HepG2 (cell line): ENCODE data around the gene ADI1. TPM values are rescaled to one million over a fixed set of nuclear protein-coding genes. Genes with fewer than 3 reads are reported as not detected.

Experiments
- ETV5 ChIP-seq: IDR thresholded peaks from 2 replicates; pipeline ENCODE4 v1.6.1; 2018; ENCODE audit warnings: missing biosample characterization, missing genetic modification reagents, inconsistent platforms, borderline replicate concordance
- FOXA1 ChIP-seq, 2 experiments: fragments of 450-650 bp in 1 of 2; sonication (generic) in 1 of 2; formaldehyde crosslinking in 1 of 2; IDR thresholded peaks; 2 replicates each; pipeline versions ENCODE4 v1.4.0 to v1.6.1; 2016 to 2020; ENCODE audit warnings: missing genetic modification reagents in 1 of 2
- FOXP1 ChIP-seq, 2 experiments: fragments of 450-650 bp in 1 of 2; IDR thresholded peaks; 2 replicates each; pipeline ENCODE4 v1.6.1; 2017 to 2018; ENCODE audit warnings: antibody characterized with exemption in 1 of 2
- MAZ ChIP-seq, 2 experiments: sonication (generic) in 1 of 2; formaldehyde crosslinking in 1 of 2; IDR thresholded peaks; 2 replicates each; pipeline versions ENCODE4 v1.5.0 to v1.6.1; 2012 to 2020; ENCODE audit warnings: low read depth in 2 of 2, mild to moderate bottlenecking in 2 of 2, borderline replicate concordance in 1 of 2, improper control_type of control experiment in 1 of 2, low read length in 1 of 2, missing genetic modification reagents in 1 of 2, moderate library complexity in 1 of 2
- PCBP1 ChIP-seq: fragments of 200-400 bp; formaldehyde crosslinking; IDR thresholded peaks from 2 replicates; pipeline ENCODE4 v1.6.1; 2017; ENCODE audit warnings: mild to moderate bottlenecking, low read depth, low read length, borderline replicate concordance
- RFX3 ChIP-seq: IDR thresholded peaks from 2 replicates; pipeline ENCODE4 v1.6.1; 2016; ENCODE audit warnings: missing biosample characterization, missing genetic modification reagents
- RFXANK ChIP-seq: IDR thresholded peaks from 2 replicates; pipeline ENCODE4 v1.6.1; 2016
- SNRNP70 ChIP-seq: fragments of 200-400 bp; formaldehyde crosslinking; IDR thresholded peaks from 2 replicates; pipeline ENCODE4 v1.6.1; 2017; ENCODE audit warnings: mild to moderate bottlenecking, low read depth, low read length, moderate library complexity
- STAT6 ChIP-seq: sonication (generic); formaldehyde crosslinking; IDR thresholded peaks from 2 replicates; pipeline ENCODE4 v1.4.0; 2020; ENCODE audit warnings: missing genetic modification reagents, mild to moderate bottlenecking, borderline replicate concordance
- TCF7 ChIP-seq: sonication (generic); IDR thresholded peaks from 2 replicates; pipeline ENCODE4 v1.6.1; 2016; ENCODE audit warnings: antibody characterized with exemption, low read depth
- ZBTB8A ChIP-seq: sonication (generic); formaldehyde crosslinking; IDR thresholded peaks from 2 replicates; pipeline ENCODE4 v1.4.0; 2020; ENCODE audit warnings: mild to moderate bottlenecking, low read depth, missing genetic modification reagents, borderline replicate concordance
- ZEB1 ChIP-seq: IDR thresholded peaks from 2 replicates; pipeline ENCODE4 v1.6.1; 2012; ENCODE audit warnings: mild to moderate bottlenecking, low read depth, inconsistent platforms; ENCODE audit not compliant: insufficient replicate concordance
- ZMAT3 ChIP-seq: sonication (generic); formaldehyde crosslinking; conservative IDR thresholded peaks from 2 replicates; pipeline ENCODE4 v1.7.0; 2021; ENCODE audit warnings: missing genetic modification reagents
- ZNF431 ChIP-seq: sonication (generic); formaldehyde crosslinking; IDR thresholded peaks from 2 replicates; pipeline ENCODE4 v1.9.0; 2022; ENCODE audit warnings: missing genetic modification reagents, low read depth, mild to moderate bottlenecking, borderline replicate concordance
- ZNF562 ChIP-seq: sonication (generic); formaldehyde crosslinking; IDR thresholded peaks from 2 replicates; pipeline ENCODE4 v1.8.0; 2022; ENCODE audit warnings: missing genetic modification reagents, borderline replicate concordance
- ZNF605 ChIP-seq: sonication (generic); formaldehyde crosslinking; IDR thresholded peaks from 2 replicates; pipeline ENCODE4 v1.8.0; 2022; ENCODE audit warnings: mild to moderate bottlenecking, missing genetic modification reagents
- ZNF687 ChIP-seq: sonication (generic); formaldehyde crosslinking; IDR thresholded peaks from 2 replicates; pipeline ENCODE4 v1.5.1; 2020; ENCODE audit warnings: mild to moderate bottlenecking, missing genetic modification reagents, moderate library complexity
- ZNF703 ChIP-seq: sonication (generic); formaldehyde crosslinking; IDR thresholded peaks from 2 replicates; pipeline ENCODE4 v1.5.1; 2020; ENCODE audit warnings: missing genetic modification reagents, mild to moderate bottlenecking, moderate library complexity, borderline replicate concordance
- ZUFSP ChIP-seq: sonication (generic); formaldehyde crosslinking; IDR thresholded peaks from 2 replicates; pipeline ENCODE4 v1.9.0; 2021; ENCODE audit warnings: missing genetic modification reagents, mild to moderate bottlenecking, borderline replicate concordance
- polyA plus RNA-seq, 8 experiments: library from polyadenylated mRNA; depleted of rRNA in 3 of 8; stranded (reverse) in 7 of 8; unstranded in 1 of 8; fragments of >200 nt; fragmentation: Illumina TruSeq in 4 of 8; extraction: Trizol in 4 of 8; gene quantifications; 2 replicates each; pipeline versions ENCODE4 v1.2.1 to v1.2.3, GENCODE V29; 2011 to 2016; ENCODE audit warnings: low read depth in 4 of 8, missing spikeins in 1 of 8, mixed read lengths in 1 of 8; ENCODE audit not compliant: insufficient read depth in 1 of 8
- total RNA-seq, 5 experiments: library from RNA; depleted of rRNA; stranded (reverse); fragments of >200 nt; fragmentation: Illumina TruSeq; extraction: Trizol; gene quantifications; 2 replicates each; pipeline ENCODE4 v1.2.3, GENCODE V29; 2016; ENCODE audit warnings: low read depth in 1 of 5

The ADI1 gene
- total and polyA plus RNA-seq, 2 of the 13 experiments (the other 11 are each of a cell fraction or from before 2014, with no cell fraction given): 28.7 to 123 TPM

GRCh38 chr2:3518496-3519254, 656 bp downstream of the ADI1 start (continued):
- TF ChIP-seq ZNF687 (CRISPR knock-in tag): no peak; the same call in 1 of the 2 replicates
- TF ChIP-seq RFXANK (CRISPR knock-in tag): no peak
- peak; percentile 88 for TF ChIP-seq MAZ (IDR thresholded peaks at IDR 0.05; ENCODE audit: borderline replicate concordance, low read depth, low read length)
- TF ChIP-seq MAZ (CRISPR knock-in tag; IDR thresholded peaks at IDR 0.05; ENCODE audit: low read depth): peak; percentile 26; the same call in 1 of the 2 replicates
- no peak for TF ChIP-seq FOXA1 (IDR thresholded peaks at IDR 0.05)
- TF ChIP-seq FOXA1 (CRISPR knock-in tag; IDR thresholded peaks at IDR 0.05): 0 out of 2 replicates have a peak, but pooled peaks have one; percentile 14
- no peak for TF ChIP-seq STAT6 (CRISPR knock-in tag)
- no peak for TF ChIP-seq TCF7
- no peak for TF ChIP-seq ZUFSP (CRISPR knock-in tag)
- TF ChIP-seq ZNF703: no peak
- TF ChIP-seq ETV5 (CRISPR knock-in tag): peak; percentile 24; the same call in 1 of the 2 replicates
- peak; percentile 81 for TF ChIP-seq ZNF605
- TF ChIP-seq ZBTB8A: no peak
- no peak for TF ChIP-seq FOXP1 (IDR thresholded peaks at IDR 0.05)
- TF ChIP-seq FOXP1 (CRISPR knock-in tag; IDR thresholded peaks at IDR 0.05): no peak
- TF ChIP-seq ZMAT3: peak; percentile 91; the same call in 1 of the 2 replicates
- TF ChIP-seq ZNF431: no peak; the same call in 1 of the 2 replicates
- TF ChIP-seq SNRNP70: no peak
- TF ChIP-seq ZNF562 (CRISPR knock-in tag): no peak
- TF ChIP-seq PCBP1: no peak
- no peak for TF ChIP-seq RFX3 (CRISPR knock-in tag)
- TF ChIP-seq ZEB1: no peak
